Ascending aorta (tissue), 2 donors: Measurements from ENCODE around the gene COLEC11. TPM values are rescaled to one million over a fixed set of nuclear protein-coding genes. Genes with fewer than 3 reads are reported as not detected.

Source experiments
- DNase-seq, 2 donors: peaks; one replicate each; pipeline ENCODE4 v3.0.0-alpha.2; 2019; ENCODE audit warnings: low spot score in 2 of 2
- H3K27ac ChIP-seq, 2 donors: fragments of 200-600 bp; sonication (generic); one replicate each; pipeline ENCODE4 v1.5.1; 2016 to 2017; ENCODE audit warnings: mild to moderate bottlenecking in 1 of 2
- H3K27me3 ChIP-seq: fragments of 200-600 bp; sonication (generic); one replicate; pipeline ENCODE4 v1.5.1; 2017
- H3K36me3 ChIP-seq, 2 donors: fragments of 200-600 bp; sonication (generic); one replicate each; pipeline ENCODE4 v1.5.1; 2016
- H3K4me1 ChIP-seq, 2 donors: fragments of 200-600 bp; sonication (generic); one replicate each; pipeline ENCODE4 v1.5.1; 2016 to 2017; ENCODE audit warnings: mild to moderate bottlenecking in 1 of 2
- H3K4me3 ChIP-seq, 2 donors: fragments of 200-600 bp; sonication (generic); one replicate each; pipeline ENCODE4 v1.5.1; 2016 to 2017; ENCODE audit warnings: mild to moderate bottlenecking in 1 of 2
- H3K9me3 ChIP-seq, 2 donors: fragments of 200-600 bp; sonication (generic); one replicate each; pipeline ENCODE4 v1.5.1; 2016
- CTCF ChIP-seq, 3 experiments: fragments of 200-600 bp in 2 of 3; fragments of 450-650 bp in 1 of 3; sonication (generic) in 2 of 3; IDR thresholded peaks; one replicate each; pipeline ENCODE4 v1.5.1; 2016 to 2019; ENCODE audit warnings: antibody characterized with exemption in 3 of 3, mild to moderate bottlenecking in 1 of 3, moderate library complexity in 1 of 3
- intact Hi-C: fragments of 100-400 bp; cut with DNase I; formaldehyde crosslinking; loops from one replicate; pipeline ENCODE4 v1.15.1; 2023
- total RNA-seq: library from RNA; depleted of rRNA; stranded (reverse); fragments of >200 nt; gene quantifications from one replicate; pipeline ENCODE4 v1.1.0, GENCODE V29; 2016

The COLEC11 gene
- total RNA-seq, 1 donor from 2014 or later = 0.75 TPM

GRCh38 chr2:3679616-3680393, 84.9 kb downstream of the COLEC11 start:
- Histone ChIP-seq H3K9me3 (no peaks in the 10 kb centered on the region), H3K4me1 (no peaks in the 10 kb centered on the region), H3K4me3 (no peak overlapping the region), H3K27me3 (no peaks in the 10 kb centered on the region), H3K27ac (no peak overlapping the region), H3K36me3 (no peaks in the 10 kb centered on the region)
- intact Hi-C loops = no loop called here
- TF ChIP-seq CTCF (IDR thresholded peaks at IDR 0.05) = no peak
- no peak for DNase-seq

- intact Hi-C loops = no loop called here
- Histone ChIP-seq H3K27ac (no peak overlapping the region), H3K9me3 (no peaks in the 10 kb centered on the region), H3K4me3 (no peak overlapping the region), H3K27me3 (no peaks in the 10 kb centered on the region), H3K4me1 (no peaks in the 10 kb centered on the region), H3K36me3 (no peaks in the 10 kb centered on the region)
- TF ChIP-seq CTCF (IDR thresholded peaks at IDR 0.05) = no peak
- no peak for DNase-seq
Measured at GRCh38 chr2:3680548-3681345, 85.8 kb downstream of the COLEC11 start.

GRCh38 chr2:3681625-3682024, 86.7 kb downstream of the COLEC11 start:
- H3K36me3 ChIP-seq = no peaks in the 10 kb centered on the region

GRCh38 chr2:3682811-3683210, 87.9 kb downstream of the COLEC11 start:
- no peaks in the 10 kb centered on the region for H3K27me3 ChIP-seq
- H3K9me3 ChIP-seq = no peaks in the 10 kb centered on the region
- DNase-seq = no peak
- no peak overlapping the region for H3K4me3 ChIP-seq
- TF ChIP-seq CTCF (IDR thresholded peaks at IDR 0.05) = no peak
- intact Hi-C loops = no loop called here
- no peak overlapping the region for H3K27ac ChIP-seq
- no peaks in the 10 kb centered on the region for H3K36me3 ChIP-seq
- H3K4me1 ChIP-seq = no peaks in the 10 kb centered on the region

More at GRCh38 chr2:3681625-3682024, 86.7 kb downstream of the COLEC11 start:
- H3K4me1 ChIP-seq = no peaks in the 10 kb centered on the region
- no peak for DNase-seq
- no peak overlapping the region for H3K27ac ChIP-seq
- H3K9me3 ChIP-seq = no peaks in the 10 kb centered on the region
- no peak for TF ChIP-seq CTCF (IDR thresholded peaks at IDR 0.05)
- intact Hi-C loops = no loop called here
- no peaks in the 10 kb centered on the region for H3K27me3 ChIP-seq
- H3K4me3 ChIP-seq = no peak overlapping the region

GRCh38 chr2:3683748-3684454, 89.0 kb downstream of the COLEC11 start:
- Histone ChIP-seq H3K27ac (no peak overlapping the region), H3K27me3 (no peaks in the 10 kb centered on the region), H3K4me1 (no peaks in the 10 kb centered on the region), H3K4me3 (no peak overlapping the region), H3K9me3 (no peaks in the 10 kb centered on the region), H3K36me3 (no peaks in the 10 kb centered on the region)
- intact Hi-C loops = no loop called here
- DNase-seq = no peak
- TF ChIP-seq CTCF (IDR thresholded peaks at IDR 0.05) = no peak
